ENCODE data around the gene TOP2A.

The TOP2A gene

GRCh38 chr17:40355123-40355803, 62.4 kb downstream of the TOP2A start:
- DNase-seq, result peak; percentile 9

GRCh38 chr17:40354221-40355122, 63.2 kb downstream of the TOP2A start:
- DNase-seq, result no peak

GRCh38 chr17:40352779-40353394, 64.8 kb downstream of the TOP2A start:
- DNase-seq, result no peak

- DNase-seq, result no peak
These were observed 65.4 kb downstream of the TOP2A start for GRCh38 chr17:40352237-40352778.

- peak; percentile 27 for DNase-seq
These were observed 66.1 kb downstream of the TOP2A start for GRCh38 chr17:40351359-40352236.

GRCh38 chr17:40350689-40351358, 66.9 kb downstream of the TOP2A start:
- DNase-seq, result peak; percentile 31

- DNase-seq, result no peak
These were observed 67.6 kb downstream of the TOP2A start for GRCh38 chr17:40349895-40350688.

GRCh38 chr17:40349477-40349894, 68.2 kb downstream of the TOP2A start:
- DNase-seq, result no peak

- peak; percentile 51 for DNase-seq
These were observed 68.9 kb downstream of the TOP2A start for GRCh38 chr17:40348562-40349476.

- DNase-seq, result no peak
These were observed 69.6 kb downstream of the TOP2A start for GRCh38 chr17:40348136-40348504.

GRCh38 chr17:40347319-40348135, 70.2 kb downstream of the TOP2A start:
- no peak for DNase-seq

GRCh38 chr17:40346765-40347158, 70.9 kb downstream of the TOP2A start:
- DNase-seq, result no peak

- DNase-seq, result no peak
These were observed 71.5 kb downstream of the TOP2A start for GRCh38 chr17:40345994-40346764.

- peak; percentile 53 for DNase-seq
These were observed 72.3 kb downstream of the TOP2A start for GRCh38 chr17:40345161-40345993.

GRCh38 chr17:40344421-40345160, 73.1 kb downstream of the TOP2A start:
- DNase-seq, result no peak
